ENCODE measurements around the gene OR6T1. TPM values are rescaled to one million over a fixed set of nuclear protein-coding genes. Genes with fewer than 3 reads are reported as not detected.

Gene OR6T1
- total RNA-seq: not detected
- long read RNA-seq: 0 reads

- no peak for ATAC-seq
- H3K4me3 ChIP-seq: no peak within 1 kb of the TSS
- intact Hi-C loops (cut with DNase I): no loop called here
- no peak within 1 kb of the TSS for H3K27ac ChIP-seq
- TF ChIP-seq CTCF (IDR thresholded peaks at IDR 0.05): no peak
- H3K4me1 ChIP-seq: no peaks in the 10 kb centered on the region
- no peak for DNase-seq
- H3K27me3 ChIP-seq: no peaks in the 10 kb centered on the region
- no peaks in the 10 kb centered on the region for H3K9me3 ChIP-seq
- H3K36me3 ChIP-seq: no peaks in the 10 kb centered on the region
Measured at GRCh38 chr11:123943738-123944137, at the start of gene OR6T1. Gene OR6T1 (minus strand): TSS chr11:123943838. CDS start chr11:123943838, 0 bp downstream.

GRCh38 chr11:123979311-123979710 is 35.7 kb upstream of the OR6T1 start:
- intact Hi-C loops (cut with DNase I): no loop called here
- no peak for DNase-seq
- no peak overlapping the region for H3K4me3 ChIP-seq
- H3K9me3 ChIP-seq: no peaks in the 10 kb centered on the region
- no peaks in the 10 kb centered on the region for H3K36me3 ChIP-seq
- H3K4me1 ChIP-seq: no peaks in the 10 kb centered on the region
- no peak overlapping the region for H3K27ac ChIP-seq
- TF ChIP-seq CTCF (IDR thresholded peaks at IDR 0.05): no peak
- ATAC-seq: peak; percentile 17
- no peaks in the 10 kb centered on the region for H3K27me3 ChIP-seq

- no peak for TF ChIP-seq CTCF (IDR thresholded peaks at IDR 0.05)
- Histone ChIP-seq H3K27ac (no peak within 1 kb of the TSS), H3K4me1 (no peaks in the 10 kb centered on the region), H3K27me3 (no peaks in the 10 kb centered on the region), H3K36me3 (no peaks in the 10 kb centered on the region), H3K4me3 (no peak within 1 kb of the TSS), H3K9me3 (no peaks in the 10 kb centered on the region)
- DNase-seq (no peak), ATAC-seq (no peak)
- intact Hi-C loops (cut with DNase I): no loop called here
Measured at GRCh38 chr11:123977731-123978347, 34.2 kb upstream of the OR6T1 start, which contains the start of gene OR10S1. Gene OR10S1 (minus strand): TSS chr11:123977781. CDS start chr11:123977664, 117 bp downstream.

GRCh38 chr11:123976770-123977560 is 33.3 kb upstream of the OR6T1 start:
- Histone ChIP-seq H3K36me3 (no peaks in the 10 kb centered on the region), H3K4me1 (no peaks in the 10 kb centered on the region), H3K27me3 (no peaks in the 10 kb centered on the region), H3K9me3 (no peaks in the 10 kb centered on the region), H3K4me3 (no peak overlapping the region), H3K27ac (no peak overlapping the region)
- ATAC-seq (peak; percentile 26), DNase-seq (no peak)
- TF ChIP-seq CTCF (IDR thresholded peaks at IDR 0.05): no peak
- intact Hi-C loops (cut with DNase I): no loop called here

- no peak overlapping the region for H3K27ac ChIP-seq
- H3K9me3 ChIP-seq: no peaks in the 10 kb centered on the region
- H3K4me1 ChIP-seq: no peaks in the 10 kb centered on the region
- TF ChIP-seq CTCF (IDR thresholded peaks at IDR 0.05): no peak
- DNase-seq (no peak), ATAC-seq (no peak)
- no peaks in the 10 kb centered on the region for H3K27me3 ChIP-seq
- intact Hi-C loops (cut with DNase I): no loop called here
- no peaks in the 10 kb centered on the region for H3K36me3 ChIP-seq
- no peak overlapping the region for H3K4me3 ChIP-seq
Measured at GRCh38 chr11:123973816-123974215, 30.2 kb upstream of the OR6T1 start.

Data from upper lobe of right lung (tissue), 1 donor.